IPS-18c (cell line): Measurements from ENCODE around the gene SGSM1.

Experiments used
- H3K4me3 ChIP-seq: 2 replicates; pipeline ENCODE4 v1.7.0; 2013; ENCODE audit warnings: low read depth, mild to moderate bottlenecking, low read length, moderate library complexity; ENCODE audit not compliant: insufficient read depth
- H3K9me3 ChIP-seq: one replicate; pipeline ENCODE4 v1.6.1; 2013; ENCODE audit warnings: mild to moderate bottlenecking, low read length, moderate library complexity; ENCODE audit not compliant: control insufficient read depth, insufficient read depth

SGSM1 gene

GRCh38 chr22:24975813-24976341, 169.9 kb downstream of the SGSM1 start:
- Histone ChIP-seq H3K9me3 (no peaks in the 10 kb centered on the region), H3K4me3 (no peak overlapping the region)

- Histone ChIP-seq H3K4me3 (no peak overlapping the region), H3K9me3 (no peaks in the 10 kb centered on the region)
Measured at GRCh38 chr22:24976442-24977218, 170.6 kb downstream of the SGSM1 start.
